Anterior cingulate cortex (tissue), 58 donors: ENCODE measurements around the gene GOLGA1.
A peak's percentile ranks its signal among the peaks of the same experiment; 100 is the strongest.
"Not testable (repeated sequence)": the region's sequence is repeated elsewhere in the genome, so short reads cannot be mapped to it uniquely, and the experiment has no call there.

Source experiments
- DNase-seq, 58 donors: peaks; one replicate each; lab custom pipeline; 2025; lab: John Stamatoyannopoulos, UW

The GOLGA1 gene

GRCh38 chr9:124840300-124840833, 100.5 kb downstream of the GOLGA1 start:
- DNase-seq, result no peak

GRCh38 chr9:124839612-124840299, 101.1 kb downstream of the GOLGA1 start:
- DNase-seq, result no peak

- DNase-seq, result not testable (repeated sequence)
Observed at GRCh38 chr9:124838567-124839275, 102.2 kb downstream of the GOLGA1 start.

GRCh38 chr9:124838132-124838531, 102.8 kb downstream of the GOLGA1 start:
- DNase-seq, result not testable (repeated sequence)

- peak in 1 of 58 donors; percentile 65 for DNase-seq
Observed at GRCh38 chr9:124835026-124835557, 105.8 kb downstream of the GOLGA1 start.

GRCh38 chr9:124834591-124834990, 106.3 kb downstream of the GOLGA1 start:
- no peak for DNase-seq

GRCh38 chr9:124831642-124832364, 109.1 kb downstream of the GOLGA1 start:
- no peak for DNase-seq

- DNase-seq, result no peak
Observed at GRCh38 chr9:124830593-124830992, 110.3 kb downstream of the GOLGA1 start.

- DNase-seq, result no peak
Observed at GRCh38 chr9:124829334-124829669, 111.6 kb downstream of the GOLGA1 start.

GRCh38 chr9:124828489-124829333, 112.2 kb downstream of the GOLGA1 start:
- DNase-seq, result no peak
